ENCODE data around the gene UGT1A1. TPM values are rescaled to one million over a fixed set of nuclear protein-coding genes. Genes with fewer than 3 reads are reported as not detected.

Gene UGT1A1
- total and polyA plus RNA-seq, 10 of the 15 experiments (the other 5 are each of a cell fraction or from before 2014, with no cell fraction given): not detected

GRCh38 chr2:233792720-233793119 lies 32.6 kb downstream of the UGT1A1 start:
- Histone ChIP-seq H3K79me2 (ENCODE audit: control insufficient read depth, insufficient read depth, low read length) (no peaks in the 10 kb centered on the region), H3K9me3 (replicated peaks; ENCODE audit: control insufficient read depth, insufficient read depth, low read length) (no peaks in the 10 kb centered on the region), H2AFZ (ENCODE audit: control insufficient read depth, low read depth, low read length) (no peak overlapping the region), H3K4me1 (ENCODE audit: control insufficient read depth, insufficient read depth, low read length) (no peaks in the 10 kb centered on the region), H3K27ac (ENCODE audit: control insufficient read depth, insufficient read depth) (no peak overlapping the region), H3K27me3 (replicated peaks in 1 of 2; ENCODE audit: control insufficient read depth in 2 of 2, insufficient read depth in 2 of 2, low read length in 1 of 2) (no peaks in the 10 kb centered on the region; a peak in 1 of 4 replicates), H4K20me1 (ENCODE audit: control insufficient read depth, insufficient read depth) (no peaks in the 10 kb centered on the region), H3K9ac (ENCODE audit: control insufficient read depth, insufficient read depth, low read length) (no peak overlapping the region), H3K4me2 (ENCODE audit: control insufficient read depth, insufficient read depth) (no peak overlapping the region), H3K36me3 (ENCODE audit: control insufficient read depth in 2 of 2, insufficient read depth in 2 of 2, low read length in 1 of 2) (no peaks in the 10 kb centered on the region), H3K4me3 (no peak overlapping the region)
- CTCF ChIA-PET: no interaction called here
- TF ChIP-seq, protein P1, sequence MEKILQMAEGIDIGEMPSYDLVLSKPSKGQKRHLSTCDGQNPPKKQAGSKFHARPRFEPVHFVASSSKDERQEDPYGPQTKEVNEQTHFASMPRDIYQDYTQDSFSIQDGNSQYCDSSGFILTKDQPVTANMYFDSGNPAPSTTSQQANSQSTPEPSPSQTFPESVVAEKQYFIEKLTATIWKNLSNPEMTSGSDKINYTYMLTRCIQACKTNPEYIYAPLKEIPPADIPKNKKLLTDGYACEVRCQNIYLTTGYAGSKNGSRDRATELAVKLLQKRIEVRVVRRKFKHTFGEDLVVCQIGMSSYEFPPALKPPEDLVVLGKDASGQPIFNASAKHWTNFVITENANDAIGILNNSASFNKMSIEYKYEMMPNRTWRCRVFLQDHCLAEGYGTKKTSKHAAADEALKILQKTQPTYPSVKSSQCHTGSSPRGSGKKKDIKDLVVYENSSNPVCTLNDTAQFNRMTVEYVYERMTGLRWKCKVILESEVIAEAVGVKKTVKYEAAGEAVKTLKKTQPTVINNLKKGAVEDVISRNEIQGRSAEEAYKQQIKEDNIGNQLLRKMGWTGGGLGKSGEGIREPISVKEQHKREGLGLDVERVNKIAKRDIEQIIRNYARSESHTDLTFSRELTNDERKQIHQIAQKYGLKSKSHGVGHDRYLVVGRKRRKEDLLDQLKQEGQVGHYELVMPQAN (conservative IDR thresholded peaks at IDR 0.05): no peak
- TF ChIP-seq FOXM1 (IDR thresholded peaks at IDR 0.05; ENCODE audit: low read depth, low read length): no peak
- no peak for TF ChIP-seq GABPA (IDR thresholded peaks at IDR 0.05; ENCODE audit: low read depth)
- no peak for TF ChIP-seq CHD4 (IDR thresholded peaks at IDR 0.05)
- TF ChIP-seq, protein P2, sequence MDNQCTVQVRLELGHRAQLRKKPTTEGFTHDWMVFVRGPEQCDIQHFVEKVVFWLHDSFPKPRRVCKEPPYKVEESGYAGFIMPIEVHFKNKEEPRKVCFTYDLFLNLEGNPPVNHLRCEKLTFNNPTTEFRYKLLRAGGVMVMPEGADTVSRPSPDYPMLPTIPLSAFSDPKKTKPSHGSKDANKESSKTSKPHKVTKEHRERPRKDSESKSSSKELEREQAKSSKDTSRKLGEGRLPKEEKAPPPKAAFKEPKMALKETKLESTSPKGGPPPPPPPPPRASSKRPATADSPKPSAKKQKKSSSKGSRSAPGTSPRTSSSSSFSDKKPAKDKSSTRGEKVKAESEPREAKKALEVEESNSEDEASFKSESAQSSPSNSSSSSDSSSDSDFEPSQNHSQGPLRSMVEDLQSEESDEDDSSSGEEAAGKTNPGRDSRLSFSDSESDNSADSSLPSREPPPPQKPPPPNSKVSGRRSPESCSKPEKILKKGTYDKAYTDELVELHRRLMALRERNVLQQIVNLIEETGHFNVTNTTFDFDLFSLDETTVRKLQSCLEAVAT (IDR thresholded peaks at IDR 0.05): no peak
- TF ChIP-seq ZNF274 (IDR thresholded peaks at IDR 0.05; ENCODE audit: insufficient read depth, insufficient read length): no peak
- no peak for TF ChIP-seq ZNF217 (IDR thresholded peaks at IDR 0.05)
- TF ChIP-seq RELB (IDR thresholded peaks at IDR 0.05; ENCODE audit: low read depth): no peak
- TF ChIP-seq YY1 (IDR thresholded peaks at IDR 0.05; ENCODE audit: low read depth, low read length): no peak
- TF ChIP-seq TAF1 (IDR thresholded peaks at IDR 0.05; ENCODE audit: borderline replicate concordance, low read depth, low read length): no peak
- no peak for TF ChIP-seq JUNB (IDR thresholded peaks at IDR 0.05)
- TF ChIP-seq SMAD1 (IDR thresholded peaks at IDR 0.05; ENCODE audit: low read depth, partially characterized antibody): no peak
- no peak for TF ChIP-seq ZBED1 (IDR thresholded peaks at IDR 0.05; ENCODE audit: borderline replicate concordance)
- no peak for TF ChIP-seq MEF2A (IDR thresholded peaks at IDR 0.05; ENCODE audit: insufficient read depth, low read depth, low read length)
- TF ChIP-seq PAX5 (IDR thresholded peaks at IDR 0.05; ENCODE audit: borderline replicate concordance, low read depth, low read length): no peak
- RAD21 ChIA-PET (ENCODE audit: unreplicated experiment): no interaction called here
- BruUV-seq (replicated peaks): no TSS peak
- 30% methylated on average over 7 of the region's 7 CpGs for WGBS (ENCODE audit: insufficient coverage, insufficient replicate concordance, low lambda C conversion rate, missing lambda C conversion rate)
- intact Hi-C loops (cut with micrococcal nuclease; ENCODE audit: unreplicated experiment): no loop called here
- POLR2A ChIA-PET: no interaction called here
- ATAC-seq: no peak
- FAIRE-seq: no peak
- in situ Hi-C loops (cut with MboI): no loop called here
- SMC1A ChIA-PET (ENCODE audit: uncharacterized antibody, unreplicated experiment): no interaction called here
- DNase-seq (ENCODE audit: low read depth, low spot score): no peak

Data from GM12878 (cell line).